HG02970 (cell line): ENCODE measurements around the gene RAB1A.

ENCODE experiments used
- ATAC-seq: cut with Tn5 transposase; IDR thresholded peaks from one replicate; pipeline ENCODE4 v1.9.1; 2021; ENCODE audit warnings: mild to moderate bottlenecking, moderate library complexity, moderate number of reproducible peaks; ENCODE audit not compliant: unreplicated experiment, low FRiP score

RAB1A gene

DNA sequence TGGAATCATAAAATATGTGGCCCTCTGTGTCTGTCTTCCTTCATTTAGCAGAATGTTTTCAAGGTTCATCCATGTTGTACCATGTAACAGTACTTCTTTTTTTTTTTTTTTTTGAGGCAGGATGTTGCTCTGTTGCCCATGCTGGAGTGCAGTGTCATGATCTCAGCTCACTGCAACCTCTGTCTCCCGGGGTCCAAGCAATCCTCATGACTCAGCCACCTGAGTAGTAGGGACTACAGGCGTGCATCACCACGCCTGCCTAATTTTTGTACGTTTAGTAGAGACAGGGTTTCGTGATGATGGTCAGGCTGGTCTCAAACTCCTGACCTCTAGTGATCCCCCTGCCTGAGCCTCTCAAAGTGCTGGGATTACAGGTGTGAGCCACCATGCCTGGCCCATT lies 31.2 kb downstream of the RAB1A start:
- no peak for ATAC-seq

DNA sequence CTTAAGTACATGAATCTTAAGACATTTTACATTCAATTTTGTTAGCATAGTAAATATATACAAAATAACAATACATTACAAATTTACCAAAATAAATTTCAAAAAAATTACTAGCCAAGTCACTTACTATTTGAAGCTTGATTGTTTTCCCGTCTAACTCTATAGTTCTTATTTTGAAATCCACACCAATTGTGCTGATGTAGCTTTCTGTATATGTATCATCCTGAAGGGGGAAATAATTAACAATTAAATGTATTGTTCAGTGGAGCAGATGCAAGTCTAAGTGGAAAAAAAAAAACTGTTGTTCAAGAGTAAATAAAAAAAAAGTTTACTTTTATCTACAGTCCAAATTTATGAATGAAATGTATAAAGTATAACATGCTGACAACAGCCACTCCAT lies 32.1 kb downstream of the RAB1A start:
- ATAC-seq: no peak

DNA sequence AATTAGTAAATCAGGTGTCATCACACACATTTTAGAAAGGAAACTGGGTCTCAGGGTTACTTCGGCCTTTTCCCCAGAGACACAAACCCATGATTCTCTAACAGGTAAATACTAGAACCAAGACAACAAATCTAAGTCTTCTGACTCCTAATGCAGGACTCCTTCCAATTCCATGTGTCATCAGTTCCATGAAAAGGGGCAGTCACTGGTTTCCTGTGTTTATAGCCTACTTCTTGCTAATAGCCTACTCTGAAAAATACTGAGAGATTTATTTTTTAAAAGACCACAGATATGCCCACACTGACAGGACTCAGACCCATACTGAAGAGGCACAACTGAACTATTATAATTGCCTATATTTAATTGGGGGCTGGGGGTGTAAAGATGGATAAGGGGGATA lies 33.0 kb downstream of the RAB1A start:
- ATAC-seq: no peak

DNA sequence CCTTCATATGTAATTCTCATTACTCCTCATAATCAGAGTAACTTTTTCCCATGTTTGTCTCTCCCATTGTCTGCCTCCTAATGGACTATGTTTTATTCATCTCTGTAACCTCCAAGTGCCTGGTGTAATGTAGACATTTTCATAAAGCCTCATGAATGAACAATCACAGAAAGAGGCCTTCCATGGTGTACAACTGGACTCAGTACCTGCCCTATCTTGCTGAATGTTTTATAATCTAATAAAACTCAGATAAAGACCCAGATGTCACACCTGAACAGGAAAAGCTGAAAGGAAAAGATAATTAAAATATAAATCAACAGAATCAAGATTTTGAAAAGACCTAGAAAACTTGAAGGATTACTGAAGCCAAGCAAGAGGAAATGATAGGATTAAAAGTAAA lies 36.7 kb downstream of the RAB1A start:
- ATAC-seq: no peak

DNA sequence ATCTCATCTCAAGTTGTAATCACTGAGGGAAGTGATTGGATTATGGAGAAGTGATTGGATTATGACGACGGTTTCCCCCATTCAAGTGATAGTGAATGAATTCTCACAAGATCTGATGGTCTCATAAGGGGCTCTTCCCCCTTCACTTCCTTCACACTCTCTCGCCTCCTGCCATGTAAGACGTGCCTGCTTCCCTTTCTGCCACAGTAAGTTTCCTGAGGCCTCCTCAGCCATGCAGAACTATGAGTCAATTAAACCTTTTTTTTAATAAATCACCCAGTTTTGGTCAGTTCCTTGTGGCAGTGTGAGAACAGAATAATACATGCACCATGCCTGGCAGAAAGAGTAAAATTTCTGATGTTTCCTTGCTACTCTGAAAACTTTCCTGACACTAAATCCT lies 37.1 kb downstream of the RAB1A start:
- ATAC-seq: no peak

DNA sequence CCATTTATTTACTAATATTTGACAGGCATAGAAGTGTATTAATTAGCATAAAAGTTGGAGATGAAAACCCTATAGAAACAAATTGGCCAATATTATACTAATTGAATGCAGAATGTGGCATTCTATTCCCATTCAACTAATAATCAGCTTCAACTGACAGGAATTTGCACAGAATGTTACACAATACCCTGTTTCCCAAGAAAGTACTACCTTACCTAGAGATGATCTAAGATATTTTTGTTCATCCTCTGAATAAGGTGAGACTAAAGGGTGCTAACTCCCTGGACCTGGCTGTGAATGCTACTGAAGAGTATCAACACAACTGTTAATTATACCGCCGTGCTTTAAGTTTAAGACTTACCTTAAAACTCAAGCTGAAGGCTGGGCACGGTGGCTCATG lies 44.8 kb downstream of the RAB1A start:
- no peak for ATAC-seq

DNA sequence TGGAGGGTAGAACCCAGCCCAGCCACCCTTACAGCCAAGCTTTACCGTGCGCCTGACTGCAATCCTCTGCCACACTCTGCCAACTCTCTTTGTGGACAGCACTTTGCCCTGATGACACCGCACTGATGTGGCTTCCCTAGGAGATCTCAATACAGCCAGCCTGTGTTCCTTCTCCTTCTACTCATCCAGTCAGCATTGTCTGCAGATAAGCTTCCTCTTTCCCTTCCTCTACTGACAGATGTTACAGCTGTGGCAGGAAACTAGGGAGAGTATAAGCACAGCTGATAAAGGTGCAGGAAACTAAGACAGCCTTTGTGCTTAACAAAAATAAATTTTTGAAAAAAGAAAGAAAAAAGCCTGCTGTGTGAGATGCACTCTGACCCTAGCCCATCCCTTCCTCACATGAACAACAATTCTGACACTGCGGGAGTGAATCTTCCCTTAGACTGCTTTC lies 48.6 kb downstream of the RAB1A start:
- no peak for ATAC-seq

DNA sequence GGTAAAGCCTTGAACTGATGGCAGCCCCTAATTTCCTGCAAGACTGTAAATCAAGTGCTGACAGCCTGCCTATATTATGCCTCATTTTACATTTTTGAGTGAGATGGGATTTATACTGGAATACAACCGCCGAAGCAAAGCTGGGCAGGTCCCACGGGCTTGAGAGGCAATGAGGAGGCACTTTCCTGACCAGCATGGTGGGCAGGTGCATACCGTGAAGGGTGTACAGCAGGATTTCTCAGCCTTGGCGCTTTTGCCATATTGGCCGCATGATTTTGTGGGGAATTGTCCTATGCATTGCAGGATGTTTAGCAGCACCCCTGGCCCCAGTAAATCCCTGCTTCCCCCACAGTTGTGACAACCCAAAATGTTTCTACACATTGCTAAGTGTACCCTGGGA lies 50.9 kb downstream of the RAB1A start:
- ATAC-seq: no peak

DNA sequence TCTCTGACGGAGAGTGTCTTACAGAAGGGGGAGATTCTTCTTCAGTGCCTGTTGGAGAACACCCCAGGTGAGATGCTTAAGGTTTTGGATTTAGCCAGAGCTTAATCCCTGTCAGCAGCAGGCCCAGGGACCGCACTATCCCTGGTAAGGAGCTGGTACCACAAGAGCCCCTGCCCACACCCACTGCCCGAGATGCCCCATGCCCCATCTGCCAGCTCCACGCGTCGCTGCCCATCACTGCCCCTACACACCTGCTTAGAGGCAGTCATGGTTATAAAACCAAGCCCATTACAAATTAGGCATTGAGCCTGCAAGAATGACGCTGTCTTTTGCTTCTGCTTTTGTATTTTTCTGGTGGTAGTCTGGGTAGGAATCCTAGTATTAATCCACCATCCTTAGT lies 52.0 kb downstream of the RAB1A start:
- no peak for ATAC-seq

DNA sequence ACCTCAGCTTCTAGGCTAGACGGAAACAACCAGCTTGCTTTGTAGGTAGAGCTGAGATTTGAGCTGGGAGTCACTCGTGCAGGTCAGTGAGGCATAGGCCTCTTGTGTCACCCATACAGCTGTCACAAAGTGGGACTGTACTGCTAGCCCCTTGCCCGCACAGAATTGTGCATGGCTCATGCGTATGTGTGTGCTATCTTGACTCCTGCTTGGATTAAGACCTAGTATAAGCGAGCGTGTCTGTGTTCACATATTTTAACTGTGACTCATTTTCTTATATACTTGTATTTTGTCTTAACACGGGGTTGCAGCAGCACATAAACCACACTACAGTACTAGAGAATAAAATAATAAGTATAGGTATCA lies 53.6 kb downstream of the RAB1A start:
- no peak for ATAC-seq

DNA sequence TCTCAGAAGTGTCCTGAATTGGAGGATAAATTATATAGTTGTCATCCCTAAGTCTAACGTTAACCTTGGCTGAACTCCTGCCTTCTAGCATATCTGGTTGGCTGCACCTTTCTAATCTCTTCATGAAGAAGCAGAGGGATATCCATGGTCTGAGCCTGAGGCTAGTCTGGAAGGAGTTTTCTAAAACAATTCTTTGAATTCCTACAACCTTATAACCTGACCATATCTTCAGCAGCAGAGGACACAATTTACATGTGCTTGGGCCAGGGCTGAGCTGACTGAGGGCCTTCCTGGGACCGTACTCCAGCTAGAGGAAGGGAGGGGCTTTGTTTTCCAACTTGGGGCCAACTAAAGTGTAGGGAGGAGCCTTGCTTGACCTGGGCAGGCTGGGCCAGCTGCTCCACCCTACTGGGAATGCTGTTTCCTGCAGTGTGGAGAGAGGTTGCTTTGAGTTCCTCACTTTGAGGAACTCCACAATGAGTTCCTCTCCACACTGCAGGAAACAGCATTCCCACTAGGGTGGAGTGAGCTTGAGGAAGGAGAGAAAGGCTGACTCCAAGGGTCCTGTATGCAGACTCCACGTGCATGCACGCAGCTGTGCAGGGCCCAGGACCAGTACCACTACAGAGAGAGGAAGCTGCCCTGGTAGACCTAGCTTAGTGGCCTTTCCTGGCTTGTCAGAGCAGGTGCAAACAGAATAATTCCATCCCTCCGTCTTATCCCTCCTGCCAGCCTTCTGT lies 54.1 kb downstream of the RAB1A start:
- no peak for ATAC-seq

DNA sequence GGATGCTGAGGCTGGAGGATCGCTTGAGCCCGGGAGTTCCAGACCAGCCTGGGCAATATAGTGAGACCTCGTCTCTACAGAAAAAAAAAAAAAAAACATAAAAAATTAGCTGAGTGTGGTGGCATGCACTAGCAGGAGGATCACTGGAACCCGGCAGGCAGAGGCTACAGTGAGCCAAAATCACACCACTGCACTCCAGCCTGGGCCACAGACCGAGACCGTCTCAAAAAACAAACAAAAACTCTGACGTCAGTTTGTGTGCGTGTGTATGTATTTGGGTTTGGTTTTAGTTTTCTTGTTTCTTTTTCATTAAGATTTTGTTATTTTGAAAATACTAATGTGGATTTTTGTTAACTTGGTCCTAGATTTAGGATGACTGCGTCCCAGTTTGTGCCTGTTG lies 54.7 kb downstream of the RAB1A start:
- no peak for ATAC-seq

DNA sequence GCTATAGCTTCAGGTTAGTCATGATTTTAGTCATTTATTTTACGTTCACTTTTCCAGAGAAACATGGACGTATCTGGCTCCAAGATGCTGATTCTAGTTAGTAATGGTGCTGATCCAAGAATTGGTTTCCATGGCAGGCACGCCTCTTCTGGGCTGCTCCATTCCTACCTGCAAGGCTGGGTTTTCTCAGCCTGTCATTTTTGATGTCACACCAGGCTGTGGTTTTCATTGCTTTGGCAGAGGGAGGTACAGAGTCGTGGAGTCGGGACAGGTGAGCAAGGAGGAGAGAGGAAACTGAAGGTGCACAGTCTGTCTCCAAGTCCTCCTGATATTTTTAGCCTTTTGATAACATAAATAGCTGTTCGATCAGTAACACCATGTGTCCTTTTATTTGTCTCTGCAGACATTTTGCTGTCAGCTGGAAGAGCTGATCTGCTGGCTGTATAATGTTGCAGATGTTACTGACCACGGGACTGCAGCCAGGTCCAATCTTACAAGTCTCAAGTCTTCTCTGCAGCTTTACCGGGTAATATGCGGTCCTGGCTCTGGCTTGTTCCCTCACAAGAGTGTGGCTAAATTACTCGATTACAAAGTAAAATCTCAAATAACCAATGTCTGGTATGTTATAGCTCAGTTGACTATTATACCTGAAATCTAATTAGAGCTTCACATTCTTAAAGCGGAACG lies 55.9 kb downstream of the RAB1A start:
- ATAC-seq: no peak

DNA sequence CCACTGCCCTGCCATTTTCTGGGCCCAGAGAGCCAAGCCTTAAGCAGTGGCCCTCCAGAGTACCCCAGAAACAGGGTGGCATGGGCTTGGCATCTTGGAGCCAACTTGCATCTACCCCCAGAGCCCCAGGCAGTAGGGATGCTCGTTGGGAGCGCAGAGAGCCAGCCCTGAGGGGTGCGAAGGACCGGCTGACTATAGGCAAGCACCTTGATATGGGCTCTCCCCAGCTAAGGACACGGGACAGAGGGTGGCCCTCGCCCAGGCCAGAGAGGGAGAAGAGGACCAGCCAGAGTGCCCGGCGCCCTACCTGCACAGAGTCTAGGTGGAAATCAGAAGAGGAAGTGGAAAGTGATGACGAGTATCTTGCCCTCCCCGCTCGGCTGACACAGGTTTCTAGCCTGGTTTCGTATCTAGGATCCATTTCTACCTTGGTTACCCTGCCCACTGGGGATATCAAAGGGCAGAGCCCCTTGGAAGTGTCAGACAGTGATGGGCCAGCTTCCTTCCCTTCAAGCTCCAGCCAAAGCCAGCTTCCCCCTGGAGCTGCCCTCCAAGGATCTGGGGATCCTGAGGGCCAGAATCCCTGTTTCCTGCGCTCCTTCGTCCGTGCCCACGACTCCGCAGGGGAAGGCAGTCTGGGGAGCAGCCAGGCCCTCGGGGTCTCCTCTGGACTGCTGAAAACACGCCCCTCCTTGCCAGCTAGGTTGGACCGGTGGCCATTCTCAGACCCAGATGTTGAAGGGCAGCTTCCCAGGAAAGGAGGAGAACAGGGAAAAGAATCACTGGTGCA lies 57.5 kb downstream of the RAB1A start:
- ATAC-seq: no peak

DNA sequence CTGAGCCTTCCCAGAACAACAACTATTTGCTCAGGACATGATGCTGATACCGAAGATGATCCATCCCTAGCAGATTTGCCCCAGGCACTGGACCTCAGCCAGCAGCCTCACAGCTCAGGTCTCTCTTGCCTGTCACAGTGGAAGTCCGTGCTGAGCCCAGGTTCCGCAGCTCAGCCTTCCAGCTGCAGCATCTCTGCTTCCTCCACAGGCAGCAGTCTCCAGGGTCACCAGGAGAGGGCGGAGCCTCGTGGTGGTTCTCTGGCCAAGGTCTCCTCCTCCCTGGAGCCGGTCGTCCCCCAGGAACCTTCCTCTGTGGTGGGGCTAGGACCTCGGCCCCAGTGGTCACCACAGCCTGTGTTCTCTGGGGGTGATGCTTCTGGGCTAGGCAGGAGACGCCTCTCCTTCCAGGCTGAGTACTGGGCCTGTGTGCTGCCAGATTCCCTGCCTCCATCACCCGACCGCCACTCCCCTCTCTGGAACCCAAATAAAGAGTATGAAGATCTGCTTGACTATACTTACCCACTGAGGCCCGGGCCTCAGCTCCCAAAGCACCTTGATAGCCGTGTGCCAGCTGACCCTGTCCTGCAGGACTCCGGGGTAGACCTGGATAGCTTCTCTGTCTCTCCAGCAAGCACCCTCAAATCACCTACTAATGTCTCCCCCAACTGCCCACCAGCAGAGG lies 58.3 kb downstream of the RAB1A start:
- ATAC-seq: no peak

DNA sequence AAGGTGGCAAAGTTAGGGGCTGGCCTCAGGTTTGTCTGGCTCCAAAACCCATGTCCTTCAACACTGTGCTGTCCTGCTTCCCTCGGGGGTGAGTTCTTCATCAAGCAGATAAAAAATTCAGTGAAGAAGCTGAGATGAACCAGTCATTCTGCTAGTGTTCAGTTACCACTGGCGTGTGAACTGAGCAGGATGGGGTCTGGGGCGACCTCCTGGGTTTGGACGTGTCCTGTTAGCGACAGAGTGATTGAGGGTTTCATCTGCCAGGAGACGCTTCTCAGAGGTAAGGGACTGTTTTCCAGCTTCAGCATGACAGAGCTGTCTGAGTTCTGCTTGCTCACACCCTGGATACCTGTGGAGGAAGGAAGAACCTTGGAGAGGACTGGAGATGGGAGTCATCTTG lies 59.0 kb downstream of the RAB1A start:
- no peak for ATAC-seq

DNA sequence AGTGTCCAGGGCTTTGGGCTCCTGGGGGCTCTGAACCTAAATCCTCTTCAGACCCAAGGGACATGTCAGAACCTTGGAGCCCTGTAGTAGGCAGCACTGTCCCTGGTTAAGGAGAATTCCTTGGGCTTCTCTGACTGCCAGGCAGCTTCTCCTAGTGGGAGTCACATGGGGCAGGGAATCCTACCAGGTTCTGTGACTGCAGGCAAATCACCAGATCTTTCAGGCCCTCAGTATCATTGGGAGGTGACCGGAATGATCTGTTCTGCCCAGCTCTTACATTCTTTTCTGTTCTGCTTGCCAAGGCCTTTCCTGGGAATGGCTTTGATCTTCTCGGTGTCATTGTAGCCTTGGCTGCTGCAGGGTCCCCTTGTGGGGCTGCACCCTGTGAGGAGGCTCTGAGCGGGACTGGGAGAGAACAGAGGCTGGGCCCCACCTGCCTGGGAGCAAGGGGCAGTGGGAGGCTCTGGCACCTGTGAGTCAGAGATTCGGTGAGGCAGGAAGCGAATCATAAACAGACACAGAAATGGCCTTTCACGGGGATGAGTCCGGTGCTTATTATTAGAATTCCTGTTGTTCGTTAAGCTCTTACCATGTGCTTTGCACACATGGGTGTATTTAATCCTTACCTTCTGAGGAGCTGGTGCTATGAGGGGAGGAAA lies 59.6 kb downstream of the RAB1A start:
- ATAC-seq: no peak

DNA sequence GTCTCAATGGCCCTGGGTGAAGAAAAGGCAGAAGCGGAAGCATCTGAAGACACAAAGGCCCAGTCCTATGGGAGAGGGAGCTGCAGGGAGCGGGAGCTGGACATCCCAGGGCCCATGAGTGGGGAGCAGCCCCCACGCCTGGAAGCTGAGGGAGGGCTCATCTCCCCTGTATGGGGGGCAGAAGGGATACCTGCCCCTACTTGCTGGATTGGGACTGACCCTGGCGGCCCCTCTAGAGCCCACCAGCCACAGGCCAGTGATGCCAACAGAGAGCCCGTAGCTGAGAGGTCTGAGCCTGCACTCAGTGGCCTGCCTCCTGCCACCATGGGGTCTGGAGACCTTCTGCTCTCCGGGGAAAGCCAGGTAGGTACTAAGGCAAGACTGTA lies 60.5 kb downstream of the RAB1A start:
- ATAC-seq: no peak

DNA sequence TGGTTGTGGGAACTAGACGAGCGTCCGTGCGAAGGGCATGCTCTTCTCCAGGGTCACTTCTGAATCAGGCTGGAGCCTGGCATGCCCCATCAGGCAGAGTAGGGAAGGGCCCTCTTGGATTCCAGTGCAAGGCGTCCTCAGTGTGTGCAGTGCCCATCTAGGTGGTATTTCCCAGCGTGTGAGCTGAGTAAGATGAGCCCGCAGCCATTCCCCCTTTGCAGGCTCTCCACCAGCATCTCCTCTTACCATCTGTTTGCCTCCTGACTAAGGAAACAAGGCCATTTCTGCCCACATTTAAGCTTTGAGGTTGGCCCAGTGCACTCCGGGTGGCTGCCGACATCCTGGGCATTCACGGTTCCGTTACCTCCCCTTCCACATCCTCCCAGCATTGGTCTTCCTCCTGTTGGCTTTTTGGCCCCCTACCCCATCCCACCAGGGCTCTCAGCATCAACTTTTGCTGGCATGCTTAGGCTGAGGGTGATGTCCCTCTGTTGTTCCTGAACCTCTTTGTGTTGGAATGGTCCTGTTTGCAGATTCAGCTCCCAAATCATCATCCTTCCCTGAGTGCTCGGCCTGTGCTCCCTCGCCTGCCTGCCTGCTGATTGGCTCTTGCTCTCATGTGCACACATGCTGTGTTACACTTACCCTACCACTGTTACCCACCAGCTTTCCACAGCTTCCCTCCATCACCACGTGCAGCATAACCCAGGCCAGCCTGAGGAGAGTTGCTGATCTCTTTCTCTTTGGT lies 61.9 kb downstream of the RAB1A start:
- ATAC-seq: no peak
